OCI-LY7 (cell line): Measurements from ENCODE around the gene BRK1.

Source experiments
- EZH2phosphoT487 ChIP-seq: fragments of 200-600 bp; sonication (generic); IDR thresholded peaks from 2 replicates; pipeline ENCODE4 v1.6.1; 2018; ENCODE audit warnings: low read depth, borderline replicate concordance, mild to moderate bottlenecking, mixed run types, antibody characterized with exemption, low read length, moderate library complexity, mixed read lengths
- TF ChIP-seq, protein P1 (sequence below): fragments of 200-600 bp; sonication (generic); conservative IDR thresholded peaks from 2 replicates; pipeline ENCODE4 v1.5.1; 2014; ENCODE audit warnings: mild to moderate bottlenecking, antibody characterized with exemption, low read length, moderate library complexity, mixed read lengths

DNA sequence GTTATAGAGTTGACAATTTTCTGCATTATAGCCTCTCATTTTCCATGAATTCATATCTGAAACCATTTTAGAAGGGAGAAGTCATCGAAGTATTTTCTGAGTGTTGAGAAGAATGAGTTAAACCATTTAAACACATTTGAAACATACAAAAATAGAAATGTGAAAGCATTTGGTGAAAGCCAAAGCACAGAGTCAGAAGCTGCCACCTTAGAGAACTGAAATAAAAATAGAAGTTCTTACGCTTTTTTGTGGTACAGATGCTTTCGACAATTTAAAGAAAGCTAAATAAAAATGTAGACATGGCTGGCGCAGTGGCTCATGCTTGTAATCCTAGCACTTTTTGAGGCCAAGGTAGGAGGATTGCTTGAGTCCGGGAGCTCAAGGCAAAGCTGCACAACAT, 16.4 kb upstream of the BRK1 start:
- TF ChIP-seq, protein P1, sequence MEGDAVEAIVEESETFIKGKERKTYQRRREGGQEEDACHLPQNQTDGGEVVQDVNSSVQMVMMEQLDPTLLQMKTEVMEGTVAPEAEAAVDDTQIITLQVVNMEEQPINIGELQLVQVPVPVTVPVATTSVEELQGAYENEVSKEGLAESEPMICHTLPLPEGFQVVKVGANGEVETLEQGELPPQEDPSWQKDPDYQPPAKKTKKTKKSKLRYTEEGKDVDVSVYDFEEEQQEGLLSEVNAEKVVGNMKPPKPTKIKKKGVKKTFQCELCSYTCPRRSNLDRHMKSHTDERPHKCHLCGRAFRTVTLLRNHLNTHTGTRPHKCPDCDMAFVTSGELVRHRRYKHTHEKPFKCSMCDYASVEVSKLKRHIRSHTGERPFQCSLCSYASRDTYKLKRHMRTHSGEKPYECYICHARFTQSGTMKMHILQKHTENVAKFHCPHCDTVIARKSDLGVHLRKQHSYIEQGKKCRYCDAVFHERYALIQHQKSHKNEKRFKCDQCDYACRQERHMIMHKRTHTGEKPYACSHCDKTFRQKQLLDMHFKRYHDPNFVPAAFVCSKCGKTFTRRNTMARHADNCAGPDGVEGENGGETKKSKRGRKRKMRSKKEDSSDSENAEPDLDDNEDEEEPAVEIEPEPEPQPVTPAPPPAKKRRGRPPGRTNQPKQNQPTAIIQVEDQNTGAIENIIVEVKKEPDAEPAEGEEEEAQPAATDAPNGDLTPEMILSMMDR, result no peak
- no peak for TF ChIP-seq EZH2phosphoT487
